Keratinocyte (primary cell): ENCODE data around the gene MSI2.

Source experiments
- EZH2 ChIP-seq: IDR thresholded peaks from one replicate; pipeline ENCODE4 v1.6.1; 2012; ENCODE audit warnings: inconsistent platforms, mild to moderate bottlenecking, low read length, moderate library complexity
- TF ChIP-seq, protein P1 (sequence below), 3 experiments: IDR thresholded peaks in 1 of 3; conservative IDR thresholded peaks in 1 of 3; optimal IDR thresholded peaks in 1 of 3; 2 replicates in 2 of 3; 3 replicates in 1 of 3; pipeline versions ENCODE3 to v1.5.1; 2011; ENCODE audit warnings: low read length in 3 of 3, mild to moderate bottlenecking in 3 of 3, moderate library complexity in 2 of 3, control low read depth in 1 of 3, inconsistent platforms in 1 of 3; ENCODE audit not compliant: insufficient read depth in 2 of 3; ENCODE audit errors: extremely low read depth in 1 of 3

DNA sequence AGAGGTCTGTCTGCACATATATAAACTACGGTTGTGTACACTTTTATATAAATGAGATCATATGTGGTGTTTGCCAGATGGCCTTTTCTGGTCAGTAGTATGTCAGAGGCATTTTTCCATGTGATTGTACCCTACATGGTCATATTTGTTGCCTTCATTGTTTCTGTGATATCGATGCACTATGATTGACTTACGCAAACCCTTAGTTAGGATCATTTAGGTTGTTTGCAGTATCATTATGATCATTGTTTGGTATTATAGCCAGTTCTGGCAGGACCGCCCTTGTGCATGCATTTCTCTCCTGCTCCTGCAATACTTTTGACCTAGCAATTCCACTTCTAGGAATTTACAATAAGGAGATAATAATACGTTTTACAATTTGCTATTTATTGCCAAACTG lies 169.1 kb downstream of the MSI2 start:
- TF ChIP-seq, protein P1, sequence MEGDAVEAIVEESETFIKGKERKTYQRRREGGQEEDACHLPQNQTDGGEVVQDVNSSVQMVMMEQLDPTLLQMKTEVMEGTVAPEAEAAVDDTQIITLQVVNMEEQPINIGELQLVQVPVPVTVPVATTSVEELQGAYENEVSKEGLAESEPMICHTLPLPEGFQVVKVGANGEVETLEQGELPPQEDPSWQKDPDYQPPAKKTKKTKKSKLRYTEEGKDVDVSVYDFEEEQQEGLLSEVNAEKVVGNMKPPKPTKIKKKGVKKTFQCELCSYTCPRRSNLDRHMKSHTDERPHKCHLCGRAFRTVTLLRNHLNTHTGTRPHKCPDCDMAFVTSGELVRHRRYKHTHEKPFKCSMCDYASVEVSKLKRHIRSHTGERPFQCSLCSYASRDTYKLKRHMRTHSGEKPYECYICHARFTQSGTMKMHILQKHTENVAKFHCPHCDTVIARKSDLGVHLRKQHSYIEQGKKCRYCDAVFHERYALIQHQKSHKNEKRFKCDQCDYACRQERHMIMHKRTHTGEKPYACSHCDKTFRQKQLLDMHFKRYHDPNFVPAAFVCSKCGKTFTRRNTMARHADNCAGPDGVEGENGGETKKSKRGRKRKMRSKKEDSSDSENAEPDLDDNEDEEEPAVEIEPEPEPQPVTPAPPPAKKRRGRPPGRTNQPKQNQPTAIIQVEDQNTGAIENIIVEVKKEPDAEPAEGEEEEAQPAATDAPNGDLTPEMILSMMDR (optimal IDR thresholded peaks at IDR 0.05 in 1 of 3, IDR thresholded peaks at IDR 0.05 in 1 of 3, conservative IDR thresholded peaks at IDR 0.05 in 1 of 3; ENCODE audit: extremely low read depth in 1 of 3, insufficient read depth in 2 of 3, low read length in 3 of 3) = no peak
- no peak for TF ChIP-seq EZH2
